Kidney (tissue), 14 donors: Measurements from ENCODE around the gene EIF5A2. TPM values are rescaled to one million over a fixed set of nuclear protein-coding genes. Genes with fewer than 3 reads are reported as not detected.
"Not testable (repeated sequence)": the region's sequence is repeated elsewhere in the genome, so short reads cannot be mapped to it uniquely, and the experiment has no call there.

ENCODE experiments used
- DNase-seq, 5 donors: peaks; one replicate each; pipeline ENCODE4 v3.0.0-alpha.2; 2013 to 2020
- FAIRE-seq: peaks from 2 replicates; lab custom pipeline; 2012; peaks lifted over from hg19 to GRCh38; lab: Jason Lieb, UNC
- H3K27ac ChIP-seq, 2 donors: one replicate each; pipeline ENCODE4 v1.7.0; 2013; ENCODE audit warnings: low read depth in 2 of 2, low read length in 2 of 2, inconsistent platforms in 1 of 2
- H3K27me3 ChIP-seq: one replicate; pipeline ENCODE4 v1.7.1; 2013; ENCODE audit warnings: low read length, inconsistent platforms; ENCODE audit not compliant: control insufficient read depth, insufficient read depth
- H3K36me3 ChIP-seq, 3 donors: one replicate each; pipeline versions ENCODE4 v1.7.0 to v1.7.1; 2013; ENCODE audit warnings: low read length in 3 of 3, control low read depth in 1 of 3, inconsistent platforms in 1 of 3; ENCODE audit not compliant: insufficient read depth in 3 of 3, control insufficient read depth in 2 of 3
- H3K4me1 ChIP-seq, 3 donors: one replicate each; pipeline versions ENCODE4 v1.7.0 to v1.7.1; 2013; ENCODE audit warnings: low read length in 3 of 3, inconsistent platforms in 1 of 3, low read depth in 1 of 3; ENCODE audit not compliant: control insufficient read depth in 2 of 3, insufficient read depth in 2 of 3
- H3K4me3 ChIP-seq, 3 donors: one replicate each; pipeline versions ENCODE4 v1.7.0 to v1.8.1; 2013; ENCODE audit warnings: low read length in 3 of 3, control low read depth in 1 of 3, inconsistent platforms in 1 of 3
- H3K9ac ChIP-seq, 3 donors: one replicate each; pipeline versions ENCODE4 v1.7.0 to v1.7.1; 2013; ENCODE audit warnings: low read length in 3 of 3, control low read depth in 1 of 3, inconsistent platforms in 1 of 3
- H3K9me3 ChIP-seq, 3 donors: one replicate each; pipeline versions ENCODE4 v1.7.0 to v1.7.1; 2013; ENCODE audit warnings: low read length in 3 of 3, control low read depth in 1 of 3, inconsistent platforms in 1 of 3; ENCODE audit not compliant: control insufficient read depth in 2 of 3, insufficient read depth in 1 of 3
- CTCF ChIP-seq: IDR thresholded peaks from 3 replicates; pipeline ENCODE4 v1.5.1; 2012; ENCODE audit warnings: mild to moderate bottlenecking, moderate library complexity, borderline replicate concordance; ENCODE audit not compliant: insufficient read depth; ENCODE audit errors: extremely low read depth
- intact Hi-C: fragments of 100-400 bp; cut with DNase I; formaldehyde crosslinking; loops from one replicate; pipeline ENCODE4 v1.11.1; 2022
- polyA plus RNA-seq: library from polyadenylated mRNA; stranded (reverse); fragments of 350-450 nt; fragmentation: Illumina TruSeq; extraction: RNeasy Lipid Tissue Mini Kit (QIAGEN cat#74804); gene quantifications from one replicate; pipeline ENCODE4 v1.2.3, GENCODE V29; 2014; ENCODE audit warnings: low read depth, low replicate concordance; ENCODE audit not compliant: insufficient read depth
- total RNA-seq: library from RNA; stranded (reverse); fragmentation: NEBNext Ultra II Directional; extraction: Animal tissue kit (Norgen Biotek cat#: 25700); gene quantifications from one replicate; pipeline ENCODE4 v1.2.1, GENCODE V29; 2021
- donor health status: control.
- donor health status: control.
- donor health status: control.
- donor health status: control.
- donor health status: control.
- donor health status: DM: yes; HTN: yes; CAD: no.
- donor health status: Normal renal cell carcinoma (clear cell type).

The EIF5A2 gene
- total and polyA plus RNA-seq, 2 donors from 2014 or later: 6.1 to 11.2 TPM

- intact Hi-C loops: no loop called here
- Histone ChIP-seq H3K4me1 (no peaks in the 10 kb centered on the region), H3K27me3 (no peaks in the 10 kb centered on the region), H3K9me3 (no peaks in the 10 kb centered on the region), H3K27ac (no peak overlapping the region), H3K36me3 (no peaks in the 10 kb centered on the region), H3K9ac (no peak overlapping the region), H3K4me3 (no peak overlapping the region)
- DNase-seq (no peak), FAIRE-seq (no peak)
- TF ChIP-seq CTCF: no peak
These were observed 11.7 kb downstream of the EIF5A2 start for GRCh38 chr3:170896781-170897180.

GRCh38 chr3:170896333-170896732 is 12.1 kb downstream of the EIF5A2 start:
- H3K36me3 ChIP-seq, H3K27me3 ChIP-seq, H3K4me3 ChIP-seq, DNase-seq, intact Hi-C loops, FAIRE-seq, H3K4me1 ChIP-seq, H3K9ac ChIP-seq, H3K27ac ChIP-seq, H3K9me3 ChIP-seq: not testable (repeated sequence)

GRCh38 chr3:170893895-170894294 is 14.5 kb downstream of the EIF5A2 start:
- intact Hi-C loops: no loop called here
- Histone ChIP-seq H3K27me3 (no peaks in the 10 kb centered on the region), H3K27ac (no peak overlapping the region), H3K4me3 (no peak overlapping the region), H3K4me1 (no peaks in the 10 kb centered on the region), H3K9me3 (no peaks in the 10 kb centered on the region), H3K9ac (no peak overlapping the region), H3K36me3 (no peaks in the 10 kb centered on the region)
- no peak for TF ChIP-seq CTCF
- FAIRE-seq: no peak
- no peak for DNase-seq

- no peak for DNase-seq
These were observed 18.8 kb downstream of the EIF5A2 start for GRCh38 chr3:170889630-170890029.

More at GRCh38 chr3:170889630-170890029, 18.8 kb downstream of the EIF5A2 start:
- intact Hi-C loops: no loop called here
- no peaks in the 10 kb centered on the region for H3K9me3 ChIP-seq
- H3K27ac ChIP-seq: no peak overlapping the region
- no peak overlapping the region for H3K9ac ChIP-seq
- no peak for FAIRE-seq
- no peaks in the 10 kb centered on the region for H3K4me1 ChIP-seq
- H3K36me3 ChIP-seq: no peaks in the 10 kb centered on the region
- no peaks in the 10 kb centered on the region for H3K27me3 ChIP-seq
- no peak overlapping the region for H3K4me3 ChIP-seq
- no peak for TF ChIP-seq CTCF
